PFSK-1 (cell line): Measurements from ENCODE around the gene SSPN.

Experiments used
- FOXP2 ChIP-seq: optimal IDR thresholded peaks from 2 replicates; pipeline ENCODE3; 2011; ENCODE audit warnings: borderline replicate concordance, control low read depth, inconsistent platforms; ENCODE audit not compliant: insufficient read depth; ENCODE audit errors: extremely low read length, extremely low read depth
- POLR2AphosphoS5 ChIP-seq: IDR thresholded peaks from 2 replicates; pipeline ENCODE4 v1.6.1; 2012; ENCODE audit warnings: low read depth, mild to moderate bottlenecking, control low read depth, low read length, moderate library complexity
- REST ChIP-seq, 2 experiments: IDR thresholded peaks; 2 replicates each; pipeline versions ENCODE4 v1.6.1 to v1.8.0; 2011 to 2012; ENCODE audit warnings: low read depth in 2 of 2, low read length in 2 of 2, control low read depth in 1 of 2, inconsistent platforms in 1 of 2, mild to moderate bottlenecking in 1 of 2, moderate library complexity in 1 of 2; ENCODE audit not compliant: insufficient read depth in 1 of 2
- SIN3A ChIP-seq: IDR thresholded peaks from 2 replicates; pipeline ENCODE4 v1.6.1; 2012; ENCODE audit warnings: mild to moderate bottlenecking, low read length, moderate library complexity, borderline replicate concordance; ENCODE audit not compliant: insufficient read depth
- TAF1 ChIP-seq: IDR thresholded peaks from 2 replicates; pipeline ENCODE4 v1.6.1; 2012; ENCODE audit warnings: low read length, control low read depth, borderline replicate concordance; ENCODE audit not compliant: insufficient read depth

GRCh38 chr12:26298785-26299621, 103.6 kb downstream of the SSPN start:
- no peak for TF ChIP-seq TAF1
- TF ChIP-seq POLR2AphosphoS5: no peak
- TF ChIP-seq SIN3A: no peak
- TF ChIP-seq REST (IDR thresholded peaks at IDR 0.05; ENCODE audit: insufficient read depth in 1 of 2, low read depth in 2 of 2, low read length in 2 of 2): no peak
- no peak for TF ChIP-seq FOXP2
